ENCODE results near the gene TDRD5.

Gene TDRD5

GRCh38 chr1:179591592-179592580 is at the start of gene TDRD5:
Gene TDRD5 (plus strand): TSS chr1:179591832. CDS start chr1:179592616, 784 bp downstream.
- DNase-seq = no peak

GRCh38 chr1:179545321-179545720 is 46.3 kb upstream of the TDRD5 start:
- no peak for DNase-seq

GRCh38 chr1:179547021-179547535 is 44.6 kb upstream of the TDRD5 start:
- no peak for DNase-seq

GRCh38 chr1:179548666-179549367 is 42.8 kb upstream of the TDRD5 start:
- no peak for DNase-seq

- no peak for DNase-seq
These were observed 42.3 kb upstream of the TDRD5 start for GRCh38 chr1:179549368-179549700.

GRCh38 chr1:179550746-179551682 is 40.6 kb upstream of the TDRD5 start:
- no peak for DNase-seq

- no peak for DNase-seq
These were observed 37.2 kb upstream of the TDRD5 start for GRCh38 chr1:179554427-179554826.

- DNase-seq = no peak
These were observed 33.6 kb upstream of the TDRD5 start for GRCh38 chr1:179558078-179558477.

GRCh38 chr1:179575497-179576314 is 15.9 kb upstream of the TDRD5 start, which contains the start of gene NPHS2:
Gene NPHS2 (minus strand): TSS chr1:179575948. CDS start chr1:179575864, 84 bp downstream.
- no peak for DNase-seq

- no peak for DNase-seq
These were observed 15.1 kb upstream of the TDRD5 start for GRCh38 chr1:179576509-179576908.

GRCh38 chr1:179583771-179584320 is 7.8 kb upstream of the TDRD5 start:
- DNase-seq = no peak

- DNase-seq = no peak
These were observed 5.4 kb upstream of the TDRD5 start for GRCh38 chr1:179586107-179586823.

- no peak for DNase-seq
These were observed 4.3 kb upstream of the TDRD5 start for GRCh38 chr1:179587336-179587735.

- no peak for DNase-seq
These were observed 3.1 kb upstream of the TDRD5 start for GRCh38 chr1:179588425-179589024.

- DNase-seq = no peak
These were observed 2.1 kb upstream of the TDRD5 start for GRCh38 chr1:179589509-179589908.

GRCh38 chr1:179590671-179591070 is 961 bp upstream of the TDRD5 start:
- DNase-seq = no peak

GRCh38 chr1:179591253-179591591 is 410 bp upstream of the TDRD5 start:
- DNase-seq = no peak

- DNase-seq = no peak
These were observed 7.0 kb downstream of the TDRD5 start for GRCh38 chr1:179598631-179599030.

GRCh38 chr1:179599623-179600249 is 8.1 kb downstream of the TDRD5 start:
- DNase-seq = no peak

GRCh38 chr1:179601093-179601492 is 9.5 kb downstream of the TDRD5 start:
- no peak for DNase-seq

All from stimulated activated CD4-positive, alpha-beta T cell treated with anti-CD3 and anti-CD28 coated beads, Interleukin-4, amount 100 ng/mL, for 24 hours (primary cell).